ENCODE measurements around the gene TCOF1.
A peak's percentile ranks its signal among the peaks of the same experiment; 100 is the strongest.

The TCOF1 gene

GRCh38 chr5:150350524-150351344 lies 6.8 kb upstream of the TCOF1 start:
- DNase-seq: peak; percentile 0

- no peak for DNase-seq
Measured at GRCh38 chr5:150352244-150353031, 5.1 kb upstream of the TCOF1 start.

GRCh38 chr5:150353032-150353675 lies 4.3 kb upstream of the TCOF1 start:
- DNase-seq: no peak

- DNase-seq: no peak
Measured at GRCh38 chr5:150355791-150356190, 1.7 kb upstream of the TCOF1 start.

- no peak for DNase-seq
Measured at GRCh38 chr5:150356575-150357294, 762 bp upstream of the TCOF1 start.

- no peak for DNase-seq
Measured at GRCh38 chr5:150358261-150359095, 981 bp downstream of the TCOF1 start.

GRCh38 chr5:150361301-150361700 lies 3.8 kb downstream of the TCOF1 start:
- no peak for DNase-seq

- DNase-seq: no peak
Measured at GRCh38 chr5:150363185-150363584, 5.7 kb downstream of the TCOF1 start.

GRCh38 chr5:150364004-150364403 lies 6.5 kb downstream of the TCOF1 start:
- DNase-seq: no peak

- no peak for DNase-seq
Measured at GRCh38 chr5:150368526-150368925, 11.0 kb downstream of the TCOF1 start.

GRCh38 chr5:150372639-150373038 lies 15.1 kb downstream of the TCOF1 start:
- DNase-seq: no peak

GRCh38 chr5:150374651-150375050 lies 17.2 kb downstream of the TCOF1 start:
- no peak for DNase-seq

- no peak for DNase-seq
Measured at GRCh38 chr5:150376799-150377771, 19.6 kb downstream of the TCOF1 start.

GRCh38 chr5:150377964-150378694 lies 20.6 kb downstream of the TCOF1 start:
- no peak for DNase-seq

GRCh38 chr5:150384701-150385100 lies 27.2 kb downstream of the TCOF1 start:
- no peak for DNase-seq

GRCh38 chr5:150386024-150386855 lies 28.7 kb downstream of the TCOF1 start:
- DNase-seq: no peak

GRCh38 chr5:150389531-150390266 lies 32.2 kb downstream of the TCOF1 start:
- DNase-seq: no peak
